Central memory CD4-positive, alpha-beta T cell (primary cell): ENCODE results near the gene KNOP1.

ENCODE experiments used
- DNase-seq: peaks from one replicate; pipeline ENCODE4 v3.0.0; 2022

KNOP1 gene

DNA sequence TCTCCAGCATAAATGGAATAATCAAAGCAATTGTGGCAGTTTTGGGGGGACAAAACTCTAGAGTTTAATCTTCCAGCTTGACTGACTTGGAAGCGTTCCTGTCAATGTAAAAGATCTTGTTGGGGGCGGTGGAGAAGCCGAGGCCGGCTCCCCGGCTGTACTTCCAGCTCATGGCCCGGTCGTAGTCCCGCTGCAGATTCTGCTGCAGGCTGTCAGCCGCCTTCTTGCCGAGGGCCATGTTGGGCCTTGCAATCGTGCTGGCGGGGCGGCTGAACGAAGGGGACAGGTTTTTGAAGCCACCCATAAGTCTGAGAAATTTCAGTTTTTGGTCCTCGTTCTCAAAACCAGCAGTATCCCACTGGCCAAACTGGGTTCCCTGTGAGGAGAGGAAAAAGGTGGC is 11.2 kb downstream of the KNOP1 start:
- DNase-seq: no peak

GRCh38 chr16:19705843-19706242 is 12.2 kb downstream of the KNOP1 start:
- no peak for DNase-seq

- DNase-seq: no peak
These were observed 12.9 kb downstream of the KNOP1 start for GRCh38 chr16:19705146-19705501.

- DNase-seq: no peak
These were observed 13.5 kb downstream of the KNOP1 start for GRCh38 chr16:19704321-19705145.

GRCh38 chr16:19703172-19703889 is 14.7 kb downstream of the KNOP1 start:
- DNase-seq: no peak

GRCh38 chr16:19701091-19701490 is 16.9 kb downstream of the KNOP1 start:
- DNase-seq: no peak

GRCh38 chr16:19700319-19700781 is 17.7 kb downstream of the KNOP1 start:
- no peak for DNase-seq

GRCh38 chr16:19699472-19699871 is 18.6 kb downstream of the KNOP1 start:
- DNase-seq: no peak

DNA sequence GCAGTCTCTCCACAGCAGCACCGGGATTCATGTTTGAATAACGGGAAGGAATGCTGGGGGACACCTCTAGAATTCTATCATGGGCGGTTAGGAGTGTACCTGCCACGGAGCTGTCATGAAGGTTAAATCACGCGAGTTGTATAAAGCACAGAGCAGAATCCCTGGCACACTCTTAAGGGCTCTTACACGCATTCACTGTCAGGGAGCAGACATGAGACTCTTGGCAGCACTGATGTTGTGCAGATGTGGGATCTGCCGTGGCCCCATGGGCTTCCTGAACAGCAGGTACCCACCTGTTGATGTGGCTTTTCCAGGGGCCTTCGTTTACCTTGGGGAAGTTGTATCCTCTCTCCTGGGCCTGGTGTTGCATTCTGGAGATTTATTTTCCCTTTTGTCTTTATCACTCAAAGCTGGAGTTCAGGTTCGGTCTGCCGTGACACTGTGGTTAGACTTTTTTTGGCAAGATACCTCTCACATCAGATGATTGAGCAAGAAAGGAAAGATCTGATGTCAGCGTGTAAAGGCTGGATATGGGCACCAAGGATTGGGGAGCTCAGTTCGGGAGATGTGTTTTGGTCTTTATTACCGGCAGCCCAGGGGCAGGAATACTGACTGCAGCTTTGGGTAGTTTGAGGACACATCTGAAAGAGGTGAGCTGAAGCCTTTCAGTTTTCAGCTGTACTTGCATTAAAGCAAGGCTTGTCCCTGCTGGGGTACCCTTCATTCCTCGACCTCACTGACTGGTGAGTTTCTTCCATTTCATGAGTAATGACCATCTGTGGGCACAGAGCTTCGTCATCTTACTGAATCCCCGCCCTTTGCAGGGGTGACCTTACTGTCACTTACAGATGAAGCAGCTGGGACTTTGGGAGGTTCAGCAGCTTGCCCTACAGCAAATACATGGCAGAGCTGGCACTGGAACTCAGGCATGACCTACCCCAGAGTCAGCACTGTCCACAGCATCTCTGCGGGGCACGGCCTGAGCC is 19.3 kb downstream of the KNOP1 start:
- no peak for DNase-seq

GRCh38 chr16:19697756-19698318 is 20.2 kb downstream of the KNOP1 start:
- no peak for DNase-seq

GRCh38 chr16:19696961-19697360 is 21.1 kb downstream of the KNOP1 start:
- no peak for DNase-seq

DNA sequence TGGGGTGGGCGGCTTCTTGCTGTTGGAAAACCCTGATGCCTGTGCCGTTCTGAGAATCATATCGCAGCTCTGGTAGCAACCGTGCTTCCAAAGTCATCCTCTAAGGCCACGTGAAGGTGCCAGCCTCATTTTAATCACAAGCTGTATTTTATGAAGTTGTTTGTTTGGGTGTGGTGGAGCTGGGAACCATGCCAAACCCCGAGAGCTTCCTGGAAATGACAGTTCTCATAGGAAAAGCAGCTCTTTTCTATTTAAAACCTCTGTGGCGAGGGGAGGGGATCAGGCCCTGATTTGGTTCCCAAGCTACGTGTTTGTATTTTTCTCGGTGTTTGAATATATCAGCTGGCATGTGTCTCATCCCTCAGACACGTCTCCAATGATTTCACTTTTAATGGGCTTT is 21.7 kb downstream of the KNOP1 start:
- DNase-seq: peak; percentile 67

- no peak for DNase-seq
These were observed 23.0 kb downstream of the KNOP1 start for GRCh38 chr16:19694989-19695388.

DNA sequence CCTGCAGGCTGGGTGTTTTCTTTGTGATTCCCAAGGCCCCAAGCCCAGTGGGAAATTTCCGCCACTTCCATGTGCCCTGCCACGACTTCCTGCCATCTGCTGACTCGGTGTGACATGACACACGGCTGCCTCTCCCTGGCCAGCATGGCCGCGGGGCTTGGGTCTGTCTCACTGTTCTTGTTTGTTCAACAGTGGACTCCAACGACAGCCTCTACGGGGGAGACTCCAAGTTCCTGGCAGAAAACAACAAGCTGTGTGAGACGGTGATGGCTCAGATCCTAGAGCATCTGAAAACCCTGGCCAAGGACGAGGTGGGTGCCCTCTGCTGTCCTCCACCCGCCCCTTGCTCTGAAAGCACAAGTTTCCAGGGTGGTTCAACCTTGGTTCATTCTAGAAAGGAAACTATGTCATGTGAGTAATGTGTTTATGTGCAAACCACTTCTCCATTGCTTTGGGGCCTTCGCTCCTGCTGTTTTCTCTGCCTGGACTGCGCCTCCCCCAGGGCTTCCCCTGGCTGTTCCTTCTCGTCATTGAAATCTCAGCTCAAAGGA is 26.8 kb downstream of the KNOP1 start:
- no peak for DNase-seq

DNA sequence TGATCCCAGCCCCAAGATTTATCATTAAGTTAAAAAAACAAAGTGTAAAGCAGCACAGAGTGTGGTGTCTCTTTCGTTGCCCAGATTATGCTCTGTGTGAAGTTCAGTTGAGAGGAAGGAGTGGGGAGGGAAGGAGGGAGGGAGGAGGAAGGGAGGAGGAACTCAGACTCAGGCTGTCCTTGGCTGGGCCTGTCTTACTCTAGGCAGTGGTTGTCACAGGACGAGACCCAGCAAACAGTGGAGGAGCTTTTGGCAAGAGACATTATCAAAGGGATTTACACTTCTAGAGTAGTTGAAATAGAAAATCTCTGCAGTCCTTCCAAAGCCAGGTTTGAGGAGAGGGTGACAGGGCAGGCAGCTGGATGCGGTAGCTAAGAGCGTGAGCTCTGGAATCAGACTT is 27.8 kb downstream of the KNOP1 start:
- DNase-seq: no peak

DNA sequence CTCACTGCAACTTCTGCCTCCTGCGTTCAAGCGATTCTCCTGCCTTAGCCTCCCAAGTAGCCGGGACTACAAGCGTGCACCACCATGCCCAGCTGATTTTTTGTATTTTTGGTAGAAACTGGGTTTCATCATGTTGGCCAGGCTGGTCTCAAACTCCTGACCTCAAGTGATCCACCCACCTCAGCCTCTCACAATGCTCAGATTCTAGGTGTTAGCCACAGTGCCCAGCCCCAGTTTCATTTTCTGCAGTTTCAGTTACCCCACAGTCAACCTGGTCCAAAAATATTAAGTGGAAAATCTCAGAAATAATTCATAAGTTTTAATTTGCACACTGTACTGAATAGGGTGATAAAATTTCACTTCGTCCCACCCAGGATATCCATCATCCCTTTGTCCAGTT is 28.7 kb downstream of the KNOP1 start:
- DNase-seq: no peak

GRCh38 chr16:19688396-19689024 is 29.5 kb downstream of the KNOP1 start:
- no peak for DNase-seq

- no peak for DNase-seq
These were observed 30.7 kb downstream of the KNOP1 start for GRCh38 chr16:19687279-19687678.

DNA sequence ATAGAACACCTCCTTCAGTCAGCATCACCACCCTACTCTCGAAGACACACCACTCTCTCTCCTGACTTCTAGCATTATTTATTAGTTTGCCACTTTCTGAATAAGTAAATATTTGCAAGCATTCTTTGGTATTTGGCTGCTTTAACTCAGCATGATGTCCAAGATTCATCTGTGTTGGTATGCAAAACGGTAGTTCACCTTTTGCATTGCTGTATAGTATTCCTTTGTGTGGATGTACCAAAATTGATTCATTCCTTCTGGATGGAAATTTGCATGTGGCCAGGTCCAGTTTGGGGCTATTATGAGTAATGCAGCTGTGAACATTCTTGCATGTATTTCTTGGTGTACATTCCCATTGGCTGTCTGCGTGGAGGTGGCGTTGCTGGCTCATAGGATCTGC is 32.9 kb downstream of the KNOP1 start:
- DNase-seq: no peak

- DNase-seq: no peak
These were observed 34.4 kb downstream of the KNOP1 start for GRCh38 chr16:19683453-19684236.

GRCh38 chr16:19681637-19682036 is 36.4 kb downstream of the KNOP1 start:
- DNase-seq: no peak
